AG09309 (cell line): ENCODE measurements around the gene EPHB1.

Experiments
- DNase-seq: peaks from one replicate; pipeline ENCODE4 v3.0.0-alpha.2; 2010; ENCODE audit warnings: low read depth
- H3K4me3 ChIP-seq: 2 replicates; pipeline ENCODE4 v1.5.1; 2011; ENCODE audit warnings: mild to moderate bottlenecking, low read depth, low read length, moderate library complexity; ENCODE audit not compliant: control insufficient read depth
- CTCF ChIP-seq: IDR thresholded peaks from 2 replicates; pipeline ENCODE4 v1.5.1; 2011; ENCODE audit warnings: mild to moderate bottlenecking, low read depth, low read length, inconsistent platforms; ENCODE audit not compliant: insufficient read depth, control insufficient read depth; ENCODE audit errors: missing control alignments

The EPHB1 gene

GRCh38 chr3:135243616-135244015 is 448.6 kb downstream of the EPHB1 start:
- no peak overlapping the region for H3K4me3 ChIP-seq
- DNase-seq: no peak
- no peak for TF ChIP-seq CTCF

GRCh38 chr3:135246027-135246426 is 451.0 kb downstream of the EPHB1 start:
- peak; percentile 14 for TF ChIP-seq CTCF

GRCh38 chr3:135248213-135248612 is 453.2 kb downstream of the EPHB1 start:
- H3K4me3 ChIP-seq: no peak overlapping the region
- TF ChIP-seq CTCF: no peak
- DNase-seq: no peak

More at GRCh38 chr3:135246027-135246426, 451.0 kb downstream of the EPHB1 start:
- no peak for DNase-seq
- H3K4me3 ChIP-seq: no peak overlapping the region

- no peak for DNase-seq
- no peak overlapping the region for H3K4me3 ChIP-seq
- TF ChIP-seq CTCF: no peak
Observed at GRCh38 chr3:135249186-135249585, 454.1 kb downstream of the EPHB1 start.

GRCh38 chr3:135258916-135259315 is 463.9 kb downstream of the EPHB1 start:
- DNase-seq: no peak
- TF ChIP-seq CTCF: no peak
- H3K4me3 ChIP-seq: no peak overlapping the region

GRCh38 chr3:135260025-135260424 is 465.0 kb downstream of the EPHB1 start:
- H3K4me3 ChIP-seq: no peak overlapping the region
- no peak for DNase-seq
- TF ChIP-seq CTCF: no peak

GRCh38 chr3:135261214-135261775 is 466.2 kb downstream of the EPHB1 start:
- no peak for TF ChIP-seq CTCF
- no peak for DNase-seq

More at GRCh38 chr3:135261214-135261775, 466.2 kb downstream of the EPHB1 start:
- no peak overlapping the region for H3K4me3 ChIP-seq
